KMS-11 (cell line): ENCODE results near the gene PTPRT.

Experiments used
- H2AFZ ChIP-seq: fragments of 200-600 bp; sonication (generic); 2 replicates; pipeline ENCODE4 v1.6.1; 2016; ENCODE audit warnings: antibody characterized with exemption, mixed run types, low read depth
- H3K27ac ChIP-seq: fragments of 200-600 bp; sonication (generic); 2 replicates; pipeline ENCODE4 v1.6.1; 2016; ENCODE audit warnings: mild to moderate bottlenecking, mixed run types
- H3K27me3 ChIP-seq: fragments of 200-600 bp; sonication (generic); 2 replicates; pipeline ENCODE4 v1.6.1; 2017; ENCODE audit warnings: mild to moderate bottlenecking, low read depth, mixed run types, moderate library complexity; ENCODE audit not compliant: insufficient read depth
- H3K36me3 ChIP-seq: fragments of 200-600 bp; sonication (generic); 2 replicates; pipeline ENCODE4 v1.6.1; 2017; ENCODE audit warnings: mild to moderate bottlenecking, mixed run types; ENCODE audit not compliant: insufficient read depth
- H3K4me1 ChIP-seq: fragments of 200-600 bp; sonication (generic); 2 replicates; pipeline ENCODE4 v1.6.1; 2016; ENCODE audit warnings: mild to moderate bottlenecking, low read depth, mixed run types; ENCODE audit not compliant: poor library complexity, severe bottlenecking
- H3K4me2 ChIP-seq: fragments of 200-600 bp; sonication (generic); 2 replicates; pipeline ENCODE4 v1.7.0; 2016; ENCODE audit warnings: mild to moderate bottlenecking, mixed run types
- H3K4me3 ChIP-seq: fragments of 200-600 bp; sonication (generic); IDR thresholded peaks from 2 replicates; pipeline ENCODE4 v1.6.1; 2017; ENCODE audit warnings: low read depth, low read length, mixed read lengths; ENCODE audit not compliant: insufficient read depth
- H3K79me2 ChIP-seq: fragments of 200-600 bp; sonication (generic); 2 replicates; pipeline ENCODE4 v1.6.1; 2016; ENCODE audit warnings: low read depth, mixed run types; ENCODE audit not compliant: insufficient read depth
- H3K9ac ChIP-seq: fragments of 200-600 bp; sonication (generic); 2 replicates; pipeline ENCODE4 v1.6.1; 2016; ENCODE audit warnings: mild to moderate bottlenecking, mixed run types
- H4K20me1 ChIP-seq: fragments of 200-600 bp; sonication (generic); 2 replicates; pipeline ENCODE4 v1.6.1; 2016; ENCODE audit warnings: mild to moderate bottlenecking, mixed run types; ENCODE audit not compliant: insufficient read depth
- CTCF ChIP-seq: fragments of 200-600 bp; sonication (generic); conservative IDR thresholded peaks from 2 replicates; pipeline ENCODE4 v1.6.1; 2017; ENCODE audit warnings: low read depth, mild to moderate bottlenecking, antibody characterized with exemption, low read length, moderate library complexity, mixed read lengths

Gene PTPRT

GRCh38 chr20:42981253-42981652, 208.5 kb downstream of the PTPRT start:
- Histone ChIP-seq H3K4me3 (no peak overlapping the region), H3K36me3 (no peaks in the 10 kb centered on the region), H3K27me3 (no peaks in the 10 kb centered on the region), H3K9ac (no peak overlapping the region), H3K4me2 (no peak overlapping the region), H2AFZ (no peak overlapping the region), H3K4me1 (peaks cover 5% of the 10 kb centered on the region), H3K27ac (no peak overlapping the region), H3K79me2 (no peaks in the 10 kb centered on the region), H4K20me1 (no peaks in the 10 kb centered on the region)
- no peak for TF ChIP-seq CTCF

- Histone ChIP-seq H3K4me1 (peaks cover 5% of the 10 kb centered on the region), H2AFZ (no peak overlapping the region), H3K27me3 (no peaks in the 10 kb centered on the region), H3K9ac (no peak overlapping the region), H3K79me2 (no peaks in the 10 kb centered on the region), H3K27ac (no peak overlapping the region), H3K4me2 (no peak overlapping the region), H3K4me3 (no peak overlapping the region), H3K36me3 (no peaks in the 10 kb centered on the region), H4K20me1 (no peaks in the 10 kb centered on the region)
- no peak for TF ChIP-seq CTCF
Observed at GRCh38 chr20:42979720-42980119, 210.0 kb downstream of the PTPRT start.

GRCh38 chr20:42978184-42978974, 211.3 kb downstream of the PTPRT start:
- H3K27ac ChIP-seq, result no peak overlapping the region
- no peak for TF ChIP-seq CTCF
- no peak overlapping the region for H3K4me3 ChIP-seq
- H2AFZ ChIP-seq, result no peak overlapping the region
- no peak overlapping the region for H3K9ac ChIP-seq
- no peaks in the 10 kb centered on the region for H3K27me3 ChIP-seq
- H4K20me1 ChIP-seq, result no peaks in the 10 kb centered on the region
- H3K4me1 ChIP-seq, result peaks cover 5% of the 10 kb centered on the region
- no peak overlapping the region for H3K4me2 ChIP-seq
- H3K36me3 ChIP-seq, result no peaks in the 10 kb centered on the region
- H3K79me2 ChIP-seq, result no peaks in the 10 kb centered on the region

GRCh38 chr20:42975974-42976373, 213.7 kb downstream of the PTPRT start:
- no peak overlapping the region for H3K9ac ChIP-seq
- peaks cover 5% of the 10 kb centered on the region for H3K4me1 ChIP-seq
- no peaks in the 10 kb centered on the region for H4K20me1 ChIP-seq
- H3K27me3 ChIP-seq, result no peaks in the 10 kb centered on the region
- TF ChIP-seq CTCF, result no peak
- no peaks in the 10 kb centered on the region for H3K79me2 ChIP-seq
- no peaks in the 10 kb centered on the region for H3K36me3 ChIP-seq
- no peak overlapping the region for H2AFZ ChIP-seq
- H3K4me2 ChIP-seq, result no peak overlapping the region
- H3K4me3 ChIP-seq, result no peak overlapping the region
- H3K27ac ChIP-seq, result no peak overlapping the region
